Motor neuron (in vitro differentiated cells): ENCODE data around the gene UBASH3B. TPM values are rescaled to one million over a fixed set of nuclear protein-coding genes. Genes with fewer than 3 reads are reported as not detected.
A peak's percentile ranks its signal among the peaks of the same experiment; 100 is the strongest.

Experiments
- ATAC-seq, 8 experiments: fragments of 200-7000 bp; cut with Tn5 transposase; replicated peaks in 6 of 8; 2 replicates each; pipeline ENCODE4 v1.8.0; 2021; ENCODE audit warnings: mild to moderate bottlenecking in 8 of 8, moderate library complexity in 8 of 8
- H3K27ac ChIP-seq, 2 donors: fragments of 250-450 bp; sonication (Bioruptor Pico); 2 replicates each; pipeline ENCODE4 v1.9.0; 2021; ENCODE audit warnings: antibody characterized with exemption in 2 of 2, mild to moderate bottlenecking in 2 of 2, moderate library complexity in 1 of 2
- H3K4me1 ChIP-seq, 2 donors: fragments of 250-450 bp; sonication (Bioruptor Pico); replicated peaks in 1 of 2; 2 replicates each; pipeline ENCODE4 v1.6.1; 2021; ENCODE audit warnings: antibody characterized with exemption in 2 of 2, mild to moderate bottlenecking in 2 of 2, moderate library complexity in 1 of 2
- H3K4me3 ChIP-seq, 5 donors: fragments of 250-450 bp; sonication (Bioruptor Pico); 2 replicates each; pipeline ENCODE4 v1.9.0; 2021; ENCODE audit warnings: antibody characterized with exemption in 5 of 5, mild to moderate bottlenecking in 5 of 5, moderate library complexity in 4 of 5
- WGBS, 10 experiments: fragments of 450-650 bp; shearing (Covaris generic); methylation state at CpG; one replicate each; pipeline ENCODE4 v1.0.0; 2022; 5-methylcytosine and 5-hydroxymethylcytosine counted together
- in situ Hi-C, 9 experiments: fragments of 400-800 bp; cut with MboI; loops; one replicate each; pipeline ENCODE4 v1.15.0; 2021; ENCODE audit warnings: low sequenced_read_pairs in 9 of 9, low pct_unique_long_range_greater_than_20kb in 2 of 9; ENCODE audit not compliant: unreplicated experiment in 9 of 9
- total RNA-seq, 8 experiments: library from RNA; unstranded; fragments of 300-600 nt; gene quantifications; 2 replicates each; pipeline versions ENCODE4 v1.2.3 to v1.2.4, GENCODE V29; 2022

Gene UBASH3B
- total RNA-seq, 8 experiments from 2014 or later: 0.72 to 16.5 (median 3.5) TPM

GRCh38 chr11:122837528-122838346, 182.2 kb downstream of the UBASH3B start:
- WGBS, 10 experiments: 33 to 100% (median 70%) methylated on average over 1 to 4 of the region's 4 CpGs; no CpG with 5 or more reads in 2 of the 10 experiments
- H3K27ac ChIP-seq: no peak overlapping the region
- no peak overlapping the region for H3K4me3 ChIP-seq
- H3K4me1 ChIP-seq: peaks cover 0 to under 1% of the 10 kb centered on the region in 2 donors
- no peak for ATAC-seq
- in situ Hi-C loops: no loop called here

GRCh38 chr11:122843281-122844141, 188.0 kb downstream of the UBASH3B start:
- Histone ChIP-seq H3K27ac (no peak overlapping the region), H3K4me3 (no peak overlapping the region)
- 40 to 80% (median 70%) methylated on average over 2 to 10 of the region's 10 CpGs; no CpG with 5 or more reads in 1 of the 10 experiments for WGBS, 10 experiments

GRCh38 chr11:122847466-122847865, 191.9 kb downstream of the UBASH3B start:
- Histone ChIP-seq H3K27ac (no peak overlapping the region), H3K4me3 (no peak overlapping the region), H3K4me1 (peaks cover 7 to 10% of the 10 kb centered on the region in 2 donors)
- WGBS, 10 experiments: 20 to 100% (median 64%) methylated on average over 1 of the region's 1 CpG; no CpG with 5 or more reads in 6 of the 10 experiments
- in situ Hi-C loops: no loop called here
- no peak for ATAC-seq

More at GRCh38 chr11:122843281-122844141, 188.0 kb downstream of the UBASH3B start:
- peak in 5 of 8 experiments; percentile 27 to 56 (median 47) for ATAC-seq
- H3K4me1 ChIP-seq: no peaks in the 10 kb centered on the region
- in situ Hi-C loops: no loop called here

- Histone ChIP-seq H3K4me3 (no peak overlapping the region), H3K27ac (no peak overlapping the region), H3K4me1 (peaks cover 7 to 17% of the 10 kb centered on the region in 2 donors)
- WGBS, 10 experiments: 67 to 100% (median 100%) methylated on average over 1 of the region's 1 CpG; no CpG with 5 or more reads in 1 of the 10 experiments
- in situ Hi-C loops: no loop called here
- ATAC-seq: no peak
Observed at GRCh38 chr11:122848186-122848585, 192.7 kb downstream of the UBASH3B start.

- H3K27ac ChIP-seq: no peak overlapping the region
- in situ Hi-C loops: loop anchor here in 4 of 9 experiments (10.0 to 25.0 kb wide), 3 partner anchors 55 to 215 kb away; no protein-coding TSS in a partner anchor
- peak in 3 of 8 experiments; percentile 19 to 36 (median 27) for ATAC-seq
- peaks cover 10 to 21% of the 10 kb centered on the region in 2 donors for H3K4me1 ChIP-seq
- no peak overlapping the region for H3K4me3 ChIP-seq
- WGBS, 10 experiments: 18 to 75% (median 55%) methylated on average over 1 to 4 of the region's 7 CpGs
Observed at GRCh38 chr11:122850076-122850631, 194.6 kb downstream of the UBASH3B start.

- Histone ChIP-seq H3K4me3 (no peak overlapping the region), H3K27ac (no peak overlapping the region), H3K4me1 (peaks cover 10 to 21% of the 10 kb centered on the region in 2 donors)
- in situ Hi-C loops: loop anchor here in 4 of 9 experiments (10.0 to 25.0 kb wide), 3 partner anchors 57 to 217 kb away; no protein-coding TSS in a partner anchor
- WGBS, 10 experiments: 39 to 100% (median 88%) methylated on average over 2 to 12 of the region's 12 CpGs; no CpG with 5 or more reads in 1 of the 10 experiments
- no peak for ATAC-seq
Observed at GRCh38 chr11:122851366-122851966, 195.9 kb downstream of the UBASH3B start.

- in situ Hi-C loops: loop anchor here in 4 of 9 experiments (10.0 to 25.0 kb wide), 3 partner anchors 57 to 217 kb away; no protein-coding TSS in a partner anchor
Observed at GRCh38 chr11:122852074-122852795, 196.7 kb downstream of the UBASH3B start.

GRCh38 chr11:122852796-122853160, 197.3 kb downstream of the UBASH3B start:
- Histone ChIP-seq H3K4me3 (no peak overlapping the region), H3K4me1 (peaks cover 10 to 21% of the 10 kb centered on the region in 2 donors), H3K27ac (no peak overlapping the region)
- WGBS, 10 experiments: 80 to 100% (median 86%) methylated on average over 1 to 5 of the region's 5 CpGs; no CpG with 5 or more reads in 3 of the 10 experiments
- no peak for ATAC-seq
- in situ Hi-C loops: loop anchor here in 4 of 9 experiments (10.0 to 25.0 kb wide), 3 partner anchors 58 to 218 kb away; no protein-coding TSS in a partner anchor

More at GRCh38 chr11:122852074-122852795, 196.7 kb downstream of the UBASH3B start:
- no peak overlapping the region for H3K4me3 ChIP-seq
- ATAC-seq: peak in 7 of 8 experiments; percentile 41 to 87 (median 78)
- WGBS, 10 experiments: 13 to 83% (median 80%) methylated on average over 1 to 10 of the region's 10 CpGs; no CpG with 5 or more reads in 1 of the 10 experiments
- H3K27ac ChIP-seq: no peak overlapping the region
- H3K4me1 ChIP-seq: peaks cover 10 to 21% of the 10 kb centered on the region in 2 donors

- WGBS, 10 experiments: 68 to 100% (median 90%) methylated on average over 2 to 8 of the region's 11 CpGs; no CpG with 5 or more reads in 3 of the 10 experiments
- Histone ChIP-seq H3K4me1 (peaks cover 10 to 21% of the 10 kb centered on the region in 2 donors), H3K27ac (no peak overlapping the region), H3K4me3 (no peak overlapping the region)
- in situ Hi-C loops: loop anchor here in 4 of 9 experiments (10.0 to 25.0 kb wide), 3 partner anchors 58 to 218 kb away; no protein-coding TSS in a partner anchor
- no peak for ATAC-seq
Observed at GRCh38 chr11:122853261-122853660, 197.7 kb downstream of the UBASH3B start.

GRCh38 chr11:122853971-122854446, 198.5 kb downstream of the UBASH3B start:
- H3K27ac ChIP-seq: no peak overlapping the region
- H3K4me1 ChIP-seq: peaks cover 10 to 21% of the 10 kb centered on the region in 2 donors
- peak; percentile 8 to 72 (median 48) for ATAC-seq
- in situ Hi-C loops: loop anchor here in 4 of 9 experiments (10.0 to 25.0 kb wide), 3 partner anchors 59 to 219 kb away; no protein-coding TSS in a partner anchor
- 0 to 100% (median 36%) methylated on average over 1 to 3 of the region's 3 CpGs; no CpG with 5 or more reads in 2 of the 10 experiments for WGBS, 10 experiments
- no peak overlapping the region for H3K4me3 ChIP-seq

- no peak for ATAC-seq
- Histone ChIP-seq H3K4me1 (no peaks in the 10 kb centered on the region), H3K4me3 (no peak overlapping the region), H3K27ac (no peak overlapping the region)
- 25 to 92% (median 72%) methylated on average over 1 to 3 of the region's 3 CpGs for WGBS, 10 experiments
- in situ Hi-C loops: loop anchor here in 4 of 9 experiments (10.0 to 25.0 kb wide), 2 partner anchors 163 to 176 kb away; no protein-coding TSS in a partner anchor
Observed at GRCh38 chr11:122861631-122862030, 206.1 kb downstream of the UBASH3B start.
